Fibroblast of lung (primary cell): Measurements from ENCODE around the gene PML.
A peak's percentile ranks its signal among the peaks of the same experiment; 100 is the strongest.

ENCODE experiments used
- EZH2 ChIP-seq: IDR thresholded peaks from 2 replicates; pipeline ENCODE4 v1.5.1; 2012; ENCODE audit warnings: low read length, control low read depth, mild to moderate bottlenecking; ENCODE audit errors: missing control alignments
- TF ChIP-seq, protein P1 (sequence below), 2 donors: IDR thresholded peaks in 1 of 2; conservative IDR thresholded peaks in 1 of 2; 1 replicate in 1 of 2; 2 replicates in 1 of 2; pipeline ENCODE4 v1.5.1; 2011 to 2012; ENCODE audit warnings: low read length in 2 of 2, control low read depth in 1 of 2, inconsistent platforms in 1 of 2, low read depth in 1 of 2, mild to moderate bottlenecking in 1 of 2

- TF ChIP-seq, protein P1, sequence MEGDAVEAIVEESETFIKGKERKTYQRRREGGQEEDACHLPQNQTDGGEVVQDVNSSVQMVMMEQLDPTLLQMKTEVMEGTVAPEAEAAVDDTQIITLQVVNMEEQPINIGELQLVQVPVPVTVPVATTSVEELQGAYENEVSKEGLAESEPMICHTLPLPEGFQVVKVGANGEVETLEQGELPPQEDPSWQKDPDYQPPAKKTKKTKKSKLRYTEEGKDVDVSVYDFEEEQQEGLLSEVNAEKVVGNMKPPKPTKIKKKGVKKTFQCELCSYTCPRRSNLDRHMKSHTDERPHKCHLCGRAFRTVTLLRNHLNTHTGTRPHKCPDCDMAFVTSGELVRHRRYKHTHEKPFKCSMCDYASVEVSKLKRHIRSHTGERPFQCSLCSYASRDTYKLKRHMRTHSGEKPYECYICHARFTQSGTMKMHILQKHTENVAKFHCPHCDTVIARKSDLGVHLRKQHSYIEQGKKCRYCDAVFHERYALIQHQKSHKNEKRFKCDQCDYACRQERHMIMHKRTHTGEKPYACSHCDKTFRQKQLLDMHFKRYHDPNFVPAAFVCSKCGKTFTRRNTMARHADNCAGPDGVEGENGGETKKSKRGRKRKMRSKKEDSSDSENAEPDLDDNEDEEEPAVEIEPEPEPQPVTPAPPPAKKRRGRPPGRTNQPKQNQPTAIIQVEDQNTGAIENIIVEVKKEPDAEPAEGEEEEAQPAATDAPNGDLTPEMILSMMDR (conservative IDR thresholded peaks at IDR 0.05 in 1 of 2, IDR thresholded peaks at IDR 0.05 in 1 of 2; ENCODE audit: low read depth in 1 of 2, low read length in 2 of 2) = peak; percentile 74 to 76
- TF ChIP-seq EZH2 = no peak
These were observed 43.5 kb upstream of the PML start for GRCh38 chr15:73950831-73951561.
